Islet of Langerhans (tissue), 1 donor: Measurements from ENCODE around the gene GOPC.
"Not testable (repeated sequence)": the region's sequence is repeated elsewhere in the genome, so short reads cannot be mapped to it uniquely, and the experiment has no call there.

Experiments
- FAIRE-seq: peaks from one replicate; lab custom pipeline; 2011; peaks lifted over from hg19 to GRCh38; lab: Jason Lieb, UNC

Gene GOPC

GRCh38 chr6:117548797-117549301 lies 53.5 kb downstream of the GOPC start:
- FAIRE-seq: no peak

GRCh38 chr6:117547688-117548621 lies 54.4 kb downstream of the GOPC start:
- FAIRE-seq: no peak

DNA sequence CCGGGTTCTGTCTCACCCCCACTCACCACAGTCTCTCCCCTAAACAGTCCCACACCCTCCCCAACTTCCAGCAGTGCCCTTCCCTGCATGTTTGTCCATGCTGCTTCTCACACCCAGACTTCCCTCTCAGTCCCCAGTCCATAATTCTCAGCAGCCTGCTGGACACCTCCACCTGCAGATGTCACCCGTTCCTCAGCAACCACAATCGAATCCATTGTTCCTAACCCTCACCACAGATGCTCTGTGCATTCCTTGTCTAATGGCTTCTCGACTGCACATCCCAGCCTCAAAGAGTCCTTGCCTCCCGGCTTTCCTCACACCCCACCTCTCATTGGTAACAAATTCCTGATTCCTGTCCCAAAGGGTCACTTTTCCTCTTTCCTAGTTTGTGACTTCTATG lies 55.6 kb downstream of the GOPC start:
- FAIRE-seq: peak; percentile 70

GRCh38 chr6:117545161-117545595 lies 57.1 kb downstream of the GOPC start:
- no peak for FAIRE-seq

DNA sequence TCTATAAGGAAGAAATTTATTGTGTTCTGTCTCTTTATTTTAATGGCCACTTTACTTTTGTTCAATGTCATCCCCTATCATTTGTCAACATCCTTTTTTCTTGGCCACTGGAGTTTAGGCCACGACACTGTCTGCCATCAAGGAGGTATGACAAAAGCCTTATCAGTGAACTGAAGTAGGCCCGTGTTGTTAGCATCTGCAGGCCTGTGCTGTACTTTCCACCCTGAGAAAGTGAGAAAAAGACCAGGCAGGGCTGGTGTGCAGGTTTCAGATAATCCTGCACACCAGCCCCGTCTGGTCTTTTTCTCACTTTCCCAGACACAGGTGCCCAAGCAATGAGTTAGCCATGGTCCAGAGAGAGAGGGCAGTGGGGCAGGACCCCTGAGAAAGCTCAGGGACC lies 57.6 kb downstream of the GOPC start:
- no peak for FAIRE-seq

DNA sequence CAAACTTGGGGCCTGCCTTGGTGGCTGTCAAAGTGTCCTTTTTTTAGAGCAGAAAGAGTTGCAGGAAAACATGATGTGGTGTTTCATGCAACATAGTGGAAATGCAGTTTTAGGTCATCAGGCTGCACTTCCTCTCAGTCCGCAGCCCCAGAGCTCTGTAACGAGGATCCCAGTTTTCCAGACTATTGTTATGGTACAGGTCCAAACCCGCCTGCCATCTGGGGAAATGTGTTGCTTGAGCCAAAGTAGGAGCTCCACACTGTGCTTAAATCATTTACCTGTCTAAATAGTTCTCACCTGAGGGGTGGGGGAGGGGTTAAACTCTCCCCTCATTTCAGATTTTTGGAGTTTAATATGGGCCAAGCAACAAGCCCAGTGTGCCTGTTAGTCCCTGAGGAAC lies 59.8 kb downstream of the GOPC start:
- FAIRE-seq: no peak

- FAIRE-seq: no peak
Measured at GRCh38 chr6:117540670-117541069, 61.6 kb downstream of the GOPC start.

GRCh38 chr6:117538615-117539014 lies 63.7 kb downstream of the GOPC start:
- FAIRE-seq: no peak

GRCh38 chr6:117536317-117536716 lies 66.0 kb downstream of the GOPC start:
- FAIRE-seq: no peak

- FAIRE-seq: no peak
Measured at GRCh38 chr6:117534974-117535373, 67.3 kb downstream of the GOPC start.

DNA sequence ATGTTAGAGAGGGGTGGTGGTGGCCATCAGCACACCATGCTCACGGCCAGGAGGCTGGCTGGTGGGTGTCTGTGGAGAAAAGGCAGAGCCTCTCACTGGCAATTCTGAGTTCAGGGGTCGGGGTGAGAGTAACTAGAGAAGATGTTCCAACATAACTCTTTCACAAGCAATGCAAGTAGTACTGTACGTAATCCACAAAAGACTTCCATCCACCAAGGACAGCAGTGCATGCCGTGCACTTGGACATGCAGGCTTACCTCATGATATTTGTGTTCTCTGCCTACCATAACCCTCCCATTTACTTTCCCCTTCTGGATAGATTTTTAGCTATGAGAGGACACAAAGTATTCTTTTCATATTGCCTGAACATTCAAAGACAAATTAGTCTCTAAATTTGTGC lies 68.5 kb downstream of the GOPC start:
- FAIRE-seq: no peak

DNA sequence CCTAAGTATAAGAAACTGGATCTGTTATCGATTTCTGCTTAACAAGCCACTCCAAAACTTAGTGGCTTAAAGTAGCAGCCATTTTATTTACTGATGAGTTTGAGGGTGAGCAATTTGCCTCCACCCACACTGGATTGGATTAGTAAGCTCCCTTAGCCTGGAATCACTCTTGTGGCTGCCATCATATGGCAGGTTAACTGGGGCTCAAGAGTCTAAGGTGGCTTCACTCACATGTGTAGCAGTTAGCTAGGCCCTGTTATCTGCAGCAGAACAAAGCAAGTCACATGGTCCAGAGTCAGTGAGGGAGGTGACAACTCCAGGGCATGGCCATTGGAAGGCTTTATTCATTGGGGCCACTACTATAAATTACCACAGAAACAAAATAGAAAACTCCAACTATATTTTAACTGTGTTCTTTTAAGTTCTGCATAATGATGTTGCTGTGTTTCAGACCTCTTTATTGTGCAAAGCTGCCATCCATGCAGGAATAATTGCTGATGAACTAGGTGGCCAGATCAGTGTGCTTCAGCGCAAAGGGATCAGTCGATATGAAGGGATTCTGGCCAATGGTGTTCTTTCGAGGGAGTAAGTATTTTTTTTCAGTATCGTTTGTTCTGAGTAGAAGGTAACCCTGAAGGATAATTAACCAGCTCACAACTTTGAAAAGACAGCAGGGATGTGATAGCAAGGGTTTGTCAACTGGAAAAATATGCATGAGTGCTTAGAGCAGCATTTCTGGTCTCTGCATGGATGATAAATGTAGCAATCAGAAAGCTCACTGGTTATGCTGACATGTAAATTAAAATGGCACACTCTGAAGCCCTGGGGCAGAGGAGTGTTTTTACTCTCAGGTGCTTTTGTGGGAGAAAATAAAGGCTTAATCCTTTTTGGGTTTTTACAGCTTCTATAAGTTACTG lies 70.2 kb downstream of the GOPC start:
- FAIRE-seq: peak; percentile 89

DNA sequence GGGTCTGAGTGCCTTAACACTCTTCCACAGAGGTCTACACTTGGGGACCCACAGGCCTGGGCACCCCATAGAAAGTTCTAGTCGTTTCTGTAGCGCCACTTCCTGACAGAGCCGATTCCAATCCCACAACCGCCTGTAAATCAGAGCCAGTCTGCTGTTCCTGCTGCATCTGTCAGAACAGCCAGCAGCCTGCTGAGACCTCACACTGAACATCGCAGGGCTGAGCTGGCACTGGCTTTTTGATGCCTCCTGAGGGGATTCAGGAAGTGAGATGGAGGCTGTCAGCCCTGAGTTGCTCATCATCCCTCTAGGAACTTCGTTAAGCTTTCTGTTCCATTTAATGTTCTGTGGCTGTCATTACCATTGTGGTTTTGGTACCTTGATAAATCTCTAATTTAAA lies 71.0 kb downstream of the GOPC start:
- FAIRE-seq: no peak

DNA sequence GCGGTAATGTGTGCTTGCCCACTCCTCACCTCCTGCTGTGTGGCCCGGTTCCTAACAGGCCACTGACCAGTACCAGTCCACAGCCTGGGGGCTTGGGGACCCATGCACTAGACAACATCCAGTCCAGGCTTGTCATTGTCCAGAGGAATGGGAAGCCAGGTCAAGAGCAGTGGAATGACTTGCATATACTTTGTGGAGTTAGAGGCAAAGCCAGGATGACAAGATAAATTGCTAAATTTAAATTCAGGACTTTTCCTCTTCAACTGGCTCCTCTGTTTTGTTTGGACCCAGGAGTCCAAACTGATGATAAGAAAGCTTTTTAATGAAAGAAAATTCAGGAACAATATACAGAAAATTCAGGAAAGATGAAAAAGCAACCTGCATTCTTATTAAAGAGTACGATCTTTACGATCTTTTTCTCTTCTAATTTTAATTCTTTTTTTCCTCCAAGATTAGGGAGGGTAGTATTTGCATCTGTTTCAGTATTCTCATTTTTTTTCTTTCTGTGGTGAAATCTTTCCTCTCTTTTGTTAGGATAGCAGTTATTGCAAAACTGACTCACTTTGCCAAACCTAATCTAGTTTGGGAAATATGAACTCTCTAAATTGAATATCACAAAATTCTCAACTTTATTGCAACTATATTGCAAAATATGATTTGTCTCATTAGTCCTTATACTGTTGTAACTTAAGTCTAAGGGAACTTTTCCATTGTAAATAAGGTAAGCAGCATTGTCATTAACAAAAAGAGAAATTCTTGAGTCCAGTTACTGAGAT lies 71.7 kb downstream of the GOPC start:
- FAIRE-seq: no peak

DNA sequence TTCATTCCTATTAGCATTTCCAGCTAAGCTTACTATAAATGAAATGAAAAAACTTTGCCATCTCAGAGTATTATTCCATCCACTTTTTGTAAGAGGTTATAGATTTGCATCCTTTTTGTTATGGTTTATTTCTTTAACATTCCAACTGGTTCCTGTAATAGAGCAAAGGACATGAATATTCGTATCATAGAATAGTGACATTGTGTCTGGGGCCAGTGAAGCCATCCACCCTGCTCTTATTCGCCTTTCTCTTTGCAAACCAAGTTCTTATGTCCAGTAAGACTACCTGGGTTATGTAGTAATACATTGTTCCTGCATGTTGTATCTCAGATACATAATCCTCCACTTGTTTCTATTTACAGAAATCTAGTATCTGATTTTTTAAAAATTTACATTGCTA lies 76.7 kb downstream of the GOPC start:
- no peak for FAIRE-seq

GRCh38 chr6:117521791-117522502 lies 80.4 kb downstream of the GOPC start:
- no peak for FAIRE-seq

DNA sequence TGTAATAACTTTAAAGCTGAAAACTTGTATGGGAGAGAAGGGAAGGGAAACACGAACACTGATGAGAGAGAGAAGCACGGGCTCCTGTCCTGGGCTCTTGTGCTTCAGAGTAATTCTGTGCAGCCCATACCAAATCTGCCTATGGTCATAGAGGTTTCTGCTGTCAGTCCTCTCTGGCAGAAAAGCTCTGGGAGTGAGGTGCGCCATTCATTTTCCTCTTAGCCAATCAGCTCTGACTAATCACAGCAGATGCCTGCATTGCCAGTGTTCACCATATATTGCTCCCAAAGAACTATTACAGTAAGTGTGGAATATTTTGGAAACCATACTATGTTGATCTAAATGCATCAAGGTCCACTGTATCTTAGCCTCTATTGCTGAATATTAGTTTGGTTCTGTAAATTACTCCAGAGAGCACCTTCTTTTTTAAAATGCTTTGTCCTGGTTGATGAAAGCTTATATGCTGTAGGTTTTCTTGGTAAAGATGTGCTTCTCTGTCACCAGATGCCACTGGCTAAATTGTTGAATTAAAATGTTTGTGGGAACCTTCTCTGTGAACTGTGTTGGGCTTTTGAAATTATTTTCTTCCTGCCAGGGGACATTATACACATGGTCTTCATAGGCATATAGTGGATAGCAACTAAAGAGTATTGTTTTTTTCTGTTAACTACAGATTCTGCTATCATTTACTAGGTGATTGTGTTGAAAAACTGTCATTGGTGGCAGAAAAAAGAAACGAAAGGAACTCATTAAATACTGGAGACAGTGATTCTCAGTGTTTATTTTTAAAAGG lies 81.5 kb downstream of the GOPC start:
- FAIRE-seq: no peak

DNA sequence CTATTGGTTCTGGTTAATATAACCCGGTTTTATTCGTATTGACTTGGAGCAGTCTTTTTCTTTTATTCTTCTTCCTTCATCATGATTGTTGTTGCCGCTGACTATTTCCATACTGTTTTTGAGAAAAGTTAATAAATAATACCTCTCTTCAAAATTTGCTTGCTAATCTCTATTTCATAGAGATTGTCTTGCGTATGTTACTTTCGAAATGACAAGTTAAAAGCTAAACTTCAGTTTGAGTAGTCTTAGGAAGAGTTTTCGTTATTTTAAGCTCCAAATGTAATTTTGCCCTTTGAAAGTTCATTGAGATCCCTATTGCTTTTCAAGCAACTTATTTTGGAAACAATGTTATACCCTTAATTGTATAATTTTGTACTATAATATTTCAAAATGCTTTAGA lies 83.4 kb downstream of the GOPC start:
- FAIRE-seq: no peak

DNA sequence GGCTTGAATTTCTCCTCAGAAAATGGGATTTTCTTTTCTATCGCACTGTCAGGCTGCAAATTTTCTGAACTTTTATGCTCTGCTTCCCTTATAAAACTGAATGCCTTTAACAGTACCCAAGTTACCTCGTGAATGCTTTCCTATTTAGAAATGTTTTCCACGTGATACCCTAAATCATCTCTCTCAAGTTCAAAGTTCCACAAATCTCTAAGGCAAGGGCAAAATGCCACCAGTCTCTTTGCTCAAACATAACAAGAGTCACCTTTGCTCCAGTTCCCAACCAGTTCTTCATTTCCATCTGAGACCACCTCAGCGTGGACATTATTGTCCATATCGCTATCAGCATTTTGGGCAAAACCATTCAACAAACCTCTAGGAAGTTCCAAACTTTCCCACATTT lies 84.3 kb downstream of the GOPC start:
- not testable (repeated sequence) for FAIRE-seq

DNA sequence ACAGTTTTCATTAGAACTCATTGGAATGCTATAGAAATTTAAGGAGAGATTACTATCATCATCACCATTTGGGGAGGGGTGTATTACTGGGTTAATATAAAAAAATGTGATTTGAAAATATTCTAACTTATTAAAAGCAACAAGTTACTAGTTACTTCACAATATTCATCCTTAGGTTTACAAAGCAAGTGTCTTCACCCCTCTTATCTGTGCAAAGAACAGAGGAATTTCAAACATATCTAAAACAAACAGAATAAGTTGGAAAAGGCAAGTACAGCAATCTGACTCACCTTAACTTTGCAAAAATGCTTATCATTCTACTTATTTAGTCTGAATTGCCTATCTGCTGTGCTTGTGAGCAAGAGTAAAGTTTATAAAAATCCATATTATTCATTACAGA lies 87.0 kb downstream of the GOPC start:
- FAIRE-seq: no peak

DNA sequence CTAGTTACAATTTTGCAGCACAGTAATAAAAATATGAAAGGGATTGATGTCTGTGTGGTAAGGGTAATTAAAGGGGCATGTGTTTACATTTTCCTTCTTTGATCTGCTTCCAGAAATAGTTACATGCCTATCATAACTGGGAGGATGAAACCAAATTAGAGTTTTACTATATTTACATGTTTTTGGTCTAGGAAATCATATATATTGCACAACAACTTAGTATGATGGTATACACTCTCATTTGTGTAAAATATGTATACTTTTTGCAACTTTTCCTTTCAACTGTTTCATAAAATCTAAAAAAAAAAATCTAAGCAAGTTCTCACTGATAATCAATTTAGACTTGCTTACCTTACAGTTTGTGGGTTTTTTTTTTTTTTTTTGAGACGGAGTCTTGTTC lies 87.7 kb downstream of the GOPC start:
- no peak for FAIRE-seq
